Psoas muscle (tissue), 8 donors: ENCODE data around the gene PPOX. TPM values are rescaled to one million over a fixed set of nuclear protein-coding genes. Genes with fewer than 3 reads are reported as not detected.

Source experiments
- ATAC-seq, 4 donors: fragments of 200-7000 bp; cut with Tn5 transposase; one replicate each; pipeline ENCODE4 v1.9.1; 2020; ENCODE audit warnings: moderate library complexity in 3 of 4, mild to moderate bottlenecking in 2 of 4
- DNase-seq, 2 donors: peaks; one replicate each; pipeline ENCODE4 v3.0.0-alpha.2; 2020
- H3K27ac ChIP-seq: fragments of 200-600 bp; one replicate; pipeline ENCODE4 v1.8.0; 2022
- H3K27me3 ChIP-seq, 3 donors: fragments of 200-600 bp in 1 of 3; one replicate each; pipeline versions ENCODE4 v1.6.1 to v1.8.0; 2013 to 2022; ENCODE audit warnings: low read length in 2 of 3, mild to moderate bottlenecking in 2 of 3, moderate library complexity in 1 of 3; ENCODE audit not compliant: insufficient read depth in 3 of 3
- H3K36me3 ChIP-seq, 2 donors: fragments of 200-600 bp in 1 of 2; one replicate each; pipeline versions ENCODE4 v1.6.1 to v1.8.0; 2013 to 2022; ENCODE audit warnings: low read depth in 1 of 2, mild to moderate bottlenecking in 1 of 2, moderate library complexity in 1 of 2; ENCODE audit not compliant: insufficient read depth in 1 of 2
- H3K4me1 ChIP-seq: fragments of 200-600 bp; one replicate; pipeline ENCODE4 v1.8.0; 2022
- H3K4me3 ChIP-seq: fragments of 200-600 bp; one replicate; pipeline ENCODE4 v1.8.0; 2022; ENCODE audit warnings: mild to moderate bottlenecking
- H3K9me3 ChIP-seq: fragments of 200-600 bp; one replicate; pipeline ENCODE4 v1.8.0; 2022
- CTCF ChIP-seq: fragments of 200-600 bp; IDR thresholded peaks from one replicate; pipeline ENCODE4 v1.8.0; 2022; ENCODE audit warnings: antibody characterized with exemption
- WGBS, 3 donors: extraction: QIAGEN DNeasy Blood & Tissue Kit; methylation state at CpG; one replicate each; pipeline versions ENCODE4 v1.1.6 to v1.1.7; 2013; 5-methylcytosine and 5-hydroxymethylcytosine counted together
- intact Hi-C, 2 donors: fragments of 100-400 bp; cut with DNase I; formaldehyde crosslinking; loops; one replicate each; pipeline versions ENCODE4 v1.11.0 to v1.14.2; 2022
- polyA plus RNA-seq, 3 donors: library from polyadenylated mRNA; stranded (reverse); fragments of 200-250 nt; gene quantifications; one replicate each; pipeline ENCODE4 v1.2.3, GENCODE V29; 2013
- total RNA-seq, 4 donors: library from RNA; stranded (reverse); fragmentation: NEBNext Ultra II Directional in 2 of 4; extraction: Animal tissue kit (Norgen Biotek cat#: 25700) in 2 of 4; gene quantifications; one replicate each; pipeline versions ENCODE4 v1.2.1 to v1.2.4, GENCODE V29; 2021 to 2023
- donor health status: healthy with polysubstance abuse.
- donor health status: DM: no; HTN: no; CAD: no; lungs with moderate emphysema.
- donor health status: Bipolar disorder and iron deficiency.
- donor health status: healthy.
- donor health status: DM: yes; HTN: yes; CAD: no.
- donor health status: DM: no; HTN: no; CAD: no.
- donor health status: DM: no; HTN: no; CAD: no.
- donor health status: DM: yes; HTN: yes; CAD: no.

PPOX gene
- total and polyA plus RNA-seq, 7 donors = 4.8 to 13.1 (median 7.4) TPM

GRCh38 chr1:161206411-161207140 is 40.4 kb downstream of the PPOX start:
- Histone ChIP-seq H3K4me1 (peaks cover 49% of the 10 kb centered on the region), H3K9me3 (no peaks in the 10 kb centered on the region), H3K27me3 (no peaks in the 10 kb centered on the region), H3K4me3 (peak overlapping the region; percentile 32), H3K36me3 (peaks cover 15 to 83% of the 10 kb centered on the region in 2 donors), H3K27ac (peak overlapping the region; percentile 62)
- no peak for DNase-seq
- TF ChIP-seq CTCF = no peak
- intact Hi-C loops = loop anchor here in 1 of 2 donors (5.0 kb wide), 1 partner anchor 176 kb away; no protein-coding TSS in a partner anchor
- 69 to 74% (median 73%) methylated on average over 12 of the region's 12 CpGs for WGBS, 3 donors
- ATAC-seq = no peak

GRCh38 chr1:161207173-161207572 is 40.9 kb downstream of the PPOX start:
- H3K27me3 ChIP-seq = no peaks in the 10 kb centered on the region
- H3K36me3 ChIP-seq = peaks cover 15 to 89% of the 10 kb centered on the region in 2 donors
- no peak for TF ChIP-seq CTCF
- WGBS, 3 donors = 42 to 73% (median 60%) methylated on average over 8 of the region's 8 CpGs
- intact Hi-C loops = loop anchor here in 1 of 2 donors (5.0 kb wide), 1 partner anchor 175 kb away; no protein-coding TSS in a partner anchor
- H3K4me3 ChIP-seq = peak overlapping the region; percentile 32
- ATAC-seq (peak in 3 of 4 donors; percentile 65 to 69 (median 68)), DNase-seq (peak in 1 of 2 donors; percentile 33)
- no peaks in the 10 kb centered on the region for H3K9me3 ChIP-seq
- H3K4me1 ChIP-seq = peaks cover 49% of the 10 kb centered on the region
- peak overlapping the region; percentile 62 for H3K27ac ChIP-seq

- ATAC-seq (peak; percentile 77 to 87 (median 85)), DNase-seq (peak; percentile 73 to 86)
- Histone ChIP-seq H3K9me3 (no peaks in the 10 kb centered on the region), H3K4me1 (peaks cover 29% of the 10 kb centered on the region), H3K36me3 (peaks cover 24 to 99% of the 10 kb centered on the region in 2 donors), H3K27me3 (no peaks in the 10 kb centered on the region), H3K4me3 (no peak overlapping the region), H3K27ac (no peak overlapping the region)
- WGBS, 3 donors = 38 to 46% (median 44%) methylated on average over 11 of the region's 11 CpGs
- intact Hi-C loops = loop anchor here in 1 of 2 donors (5.0 kb wide), 1 partner anchor 172 kb away; no protein-coding TSS in a partner anchor
- TF ChIP-seq CTCF = peak; percentile 75
These were observed 43.7 kb downstream of the PPOX start for GRCh38 chr1:161209790-161210409.

- no peaks in the 10 kb centered on the region for H3K4me1 ChIP-seq
- no peak overlapping the region for H3K4me3 ChIP-seq
- DNase-seq (no peak), ATAC-seq (no peak)
- H3K36me3 ChIP-seq = peaks cover 19 to 60% of the 10 kb centered on the region in 2 donors
- no peaks in the 10 kb centered on the region for H3K27me3 ChIP-seq
- intact Hi-C loops = no loop called here
- no peaks in the 10 kb centered on the region for H3K9me3 ChIP-seq
- WGBS, 3 donors = 86 to 90% (median 90%) methylated on average over 9 of the region's 9 CpGs
- TF ChIP-seq CTCF = no peak
- no peak overlapping the region for H3K27ac ChIP-seq
These were observed 48.1 kb downstream of the PPOX start for GRCh38 chr1:161214369-161214768.
